ENCODE data around the gene RECQL.

- TF ChIP-seq EZH2 (IDR thresholded peaks at IDR 0.05; ENCODE audit: insufficient read depth, low read length) (no peak), CTCF (IDR thresholded peaks at IDR 0.05; ENCODE audit: insufficient read depth, low read depth, low read length) (no peak)
Measured at GRCh38 chr12:21444193-21445146, 57.0 kb downstream of the RECQL start.

All from astrocyte (in vitro differentiated cells and primary cell).